ENCODE data around the gene SPATA13. TPM values are rescaled to one million over a fixed set of nuclear protein-coding genes. Genes with fewer than 3 reads are reported as not detected.

Gene SPATA13
- total RNA-seq, 1 experiment from 2014 or later = 4.8 TPM

DNA sequence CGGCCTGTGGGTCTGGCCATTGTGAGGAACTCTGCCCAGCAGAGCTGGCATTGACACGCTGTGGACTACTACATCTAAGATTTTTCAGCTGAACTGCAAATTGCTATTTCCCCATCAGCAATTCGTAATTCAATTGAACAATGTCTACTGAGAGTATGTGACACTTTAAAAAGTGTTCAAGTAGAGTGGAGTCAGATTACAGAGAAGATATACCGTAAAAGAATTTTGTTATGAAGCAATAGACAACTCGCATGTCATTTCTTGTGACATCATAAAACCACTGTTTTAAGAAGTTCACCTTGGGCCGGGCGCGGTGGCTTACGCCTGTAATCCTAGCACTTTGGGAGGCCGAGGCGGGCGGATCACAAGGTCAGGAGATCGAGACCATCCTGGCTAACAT lies 116.3 kb downstream of the SPATA13 start:
- DNase-seq (ENCODE audit: low spot score) = no peak

DNA sequence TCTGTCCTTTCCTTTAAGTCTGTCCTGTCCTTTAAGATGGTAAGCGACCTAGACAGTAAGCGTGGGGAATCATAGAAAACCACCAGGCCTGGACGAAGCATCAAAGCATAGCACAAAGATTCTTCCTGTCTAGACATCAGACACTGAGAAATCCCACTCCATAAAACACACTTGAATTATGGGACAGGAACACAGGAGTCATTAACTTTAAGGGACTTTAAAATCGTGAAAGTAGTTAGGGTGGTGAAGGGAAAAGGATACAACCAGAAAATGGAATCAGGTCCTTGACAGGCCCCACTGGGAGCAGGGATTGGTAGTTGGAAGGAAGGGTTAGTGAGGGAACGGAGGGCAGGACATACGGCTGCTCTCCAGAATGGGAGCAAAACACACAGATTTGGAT lies 117.2 kb downstream of the SPATA13 start:
- DNase-seq (ENCODE audit: low spot score) = no peak

DNA sequence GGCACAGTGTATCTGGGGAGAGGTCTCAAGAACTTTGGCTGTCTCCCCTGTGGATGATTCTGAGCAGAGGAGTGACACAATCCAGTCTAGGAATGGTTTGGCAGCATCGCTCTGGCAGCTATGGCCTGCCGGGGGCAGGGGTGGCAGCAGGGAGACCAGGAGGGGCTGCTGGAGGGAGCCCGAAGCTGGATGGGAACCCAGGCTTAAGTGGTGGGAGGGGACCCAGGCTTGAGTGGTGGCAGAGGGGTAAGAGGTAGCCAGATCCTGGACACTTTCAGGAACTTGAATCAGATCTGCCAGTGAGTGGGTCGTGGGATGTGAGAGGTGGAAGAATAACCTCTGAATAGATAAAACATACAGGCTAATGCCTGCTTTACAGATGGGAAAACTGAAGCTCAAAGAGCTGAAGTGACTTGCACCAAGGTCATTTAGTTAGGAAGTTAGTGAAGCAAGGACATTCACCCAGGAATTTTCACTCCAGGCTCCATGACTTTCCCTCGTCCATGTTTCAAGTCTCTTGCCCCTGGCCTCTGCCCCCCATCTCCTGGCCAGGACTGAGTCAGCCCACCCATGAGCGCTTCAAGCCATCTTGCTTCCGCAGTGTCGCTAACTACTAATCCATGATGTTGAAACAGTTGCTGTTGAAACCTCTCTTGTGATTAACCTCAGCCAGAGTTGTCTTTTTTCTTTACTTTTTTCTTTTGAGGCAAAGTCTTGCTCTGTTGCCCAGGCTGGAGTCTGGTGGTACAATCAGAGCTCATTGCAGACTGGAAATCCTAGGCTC lies 119.0 kb downstream of the SPATA13 start:
- DNase-seq (ENCODE audit: low spot score) = no peak

DNA sequence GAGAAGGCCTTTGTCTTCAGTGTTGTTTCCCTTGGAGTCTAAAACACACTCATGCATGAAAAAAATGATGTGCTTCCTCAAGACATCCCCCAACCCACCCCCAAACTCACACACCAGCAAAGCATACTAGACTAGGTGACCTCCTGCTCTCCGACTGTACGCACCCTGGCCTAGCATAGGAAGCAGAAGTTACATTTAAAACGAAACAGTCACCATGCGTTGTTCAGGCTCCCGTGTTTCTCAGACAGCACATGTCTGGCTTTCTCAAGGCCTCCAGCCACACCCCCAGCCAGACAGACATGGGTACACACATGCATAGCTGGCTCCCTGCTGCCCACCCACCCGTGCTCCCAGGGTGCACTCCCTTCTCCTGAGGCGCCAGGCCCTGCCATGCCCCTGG lies 120.2 kb downstream of the SPATA13 start:
- DNase-seq (ENCODE audit: low spot score) = no peak

DNA sequence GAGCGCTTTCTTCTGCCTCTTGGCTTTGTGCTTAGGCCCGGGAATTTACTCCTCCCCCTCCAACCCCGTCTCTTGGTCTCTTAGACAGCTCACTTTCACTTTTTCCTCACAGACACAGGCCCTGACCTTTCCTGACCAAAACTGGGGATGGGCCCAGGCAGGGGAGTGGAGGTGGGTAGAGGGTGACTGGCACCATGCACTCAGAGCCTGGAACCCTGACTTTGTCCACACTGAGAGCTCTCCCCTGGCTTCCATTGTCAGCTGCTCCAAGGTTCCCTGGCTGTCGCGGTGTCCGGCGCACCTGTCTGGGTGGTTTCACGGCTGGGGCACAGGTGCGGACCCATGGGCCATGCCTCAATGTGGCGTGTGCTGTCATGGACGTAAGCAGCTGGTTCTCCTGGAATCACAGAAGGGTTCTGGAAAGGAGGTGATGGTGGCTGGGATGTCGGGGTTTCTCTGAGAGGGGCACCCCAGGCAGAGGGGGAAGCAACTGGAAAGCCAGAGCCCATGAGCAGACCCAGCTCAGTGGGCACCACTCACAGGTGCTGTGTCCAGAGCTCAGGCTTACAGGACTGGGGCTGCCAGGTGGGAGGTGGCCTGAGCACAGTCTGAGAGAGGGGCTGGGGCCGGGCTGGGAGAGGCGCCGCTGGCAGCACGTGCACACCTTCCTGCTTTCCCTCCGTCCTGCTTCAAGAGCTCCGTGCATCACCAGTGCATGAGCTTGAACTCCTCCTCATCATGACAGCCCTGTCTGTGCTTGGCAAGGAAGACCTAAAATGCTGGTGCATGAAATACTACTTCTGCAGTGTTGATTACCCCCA lies 120.9 kb downstream of the SPATA13 start:
- DNase-seq (ENCODE audit: low spot score) = no peak

DNA sequence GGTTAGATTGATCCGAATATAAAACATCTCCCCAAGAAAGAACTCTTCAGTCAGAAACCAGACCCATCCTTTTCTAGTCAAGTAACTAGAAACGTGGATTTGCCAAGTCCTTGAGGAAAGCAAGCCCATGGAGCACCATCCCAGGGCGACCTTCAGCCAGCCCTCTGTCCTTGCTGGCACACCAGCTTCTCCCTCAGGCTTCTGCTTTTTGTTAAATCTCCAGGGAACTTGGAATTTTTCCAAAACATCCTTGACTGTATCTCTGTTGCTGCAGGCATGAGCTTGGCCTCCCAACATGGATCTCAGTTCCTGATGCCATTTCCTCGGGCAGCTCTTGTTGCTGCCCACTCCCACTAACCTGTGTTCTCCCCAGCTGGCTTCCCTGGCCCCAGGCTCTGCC lies 121.7 kb downstream of the SPATA13 start:
- DNase-seq (ENCODE audit: low spot score) = no peak

DNA sequence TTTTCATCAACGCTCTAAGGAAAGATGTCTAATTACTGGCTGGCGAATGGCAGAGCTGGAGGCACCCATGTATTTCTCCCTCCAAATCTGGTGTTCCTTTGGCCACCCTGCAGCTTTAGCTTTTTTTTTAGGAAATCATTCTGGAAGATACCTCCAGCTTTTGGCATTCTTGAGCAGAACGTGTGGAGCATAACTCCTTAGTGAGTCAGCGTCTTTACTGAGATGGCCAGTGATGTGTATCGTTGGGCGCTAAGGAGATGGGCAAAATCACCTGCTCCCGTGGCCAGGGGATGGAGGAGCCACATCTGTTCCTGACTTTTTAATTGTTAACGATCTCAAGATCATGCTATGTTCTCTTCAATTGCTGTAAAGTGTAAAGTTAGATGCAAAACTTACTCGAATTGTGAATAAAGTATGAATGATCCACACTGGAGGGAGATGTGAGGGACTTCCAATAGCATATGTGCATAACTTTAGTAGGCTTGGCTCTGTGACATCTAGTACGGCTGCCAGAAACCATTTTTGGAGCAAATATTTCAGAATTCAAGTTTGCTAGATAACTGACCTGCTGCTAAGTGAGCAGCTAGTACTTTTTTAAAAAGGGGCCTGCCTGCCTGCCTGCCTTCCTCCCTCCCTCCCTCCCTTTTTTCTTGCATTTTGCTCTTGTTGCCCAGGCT lies 124.5 kb downstream of the SPATA13 start:
- no peak for DNase-seq (ENCODE audit: low spot score)

DNA sequence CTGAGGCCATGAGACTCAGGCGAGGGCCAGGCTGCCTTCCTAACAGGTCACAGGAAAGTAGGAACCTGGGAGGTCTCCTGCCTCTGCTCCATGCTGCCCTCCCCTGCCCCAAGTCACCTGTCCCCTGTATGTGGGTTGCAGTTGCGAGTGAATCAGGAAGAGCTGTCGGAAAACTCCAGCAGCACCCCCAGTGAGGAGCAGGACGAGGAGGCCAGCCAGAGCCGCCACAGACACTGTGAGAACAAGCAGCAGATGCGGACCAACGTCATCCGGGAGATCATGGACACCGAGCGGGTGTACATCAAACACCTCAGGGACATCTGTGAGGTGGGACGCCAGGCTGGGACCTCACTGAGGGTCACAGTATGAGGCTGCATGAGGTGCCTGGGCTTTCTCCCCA lies 126.1 kb downstream of the SPATA13 start:
- DNase-seq (ENCODE audit: low spot score) = no peak

DNA sequence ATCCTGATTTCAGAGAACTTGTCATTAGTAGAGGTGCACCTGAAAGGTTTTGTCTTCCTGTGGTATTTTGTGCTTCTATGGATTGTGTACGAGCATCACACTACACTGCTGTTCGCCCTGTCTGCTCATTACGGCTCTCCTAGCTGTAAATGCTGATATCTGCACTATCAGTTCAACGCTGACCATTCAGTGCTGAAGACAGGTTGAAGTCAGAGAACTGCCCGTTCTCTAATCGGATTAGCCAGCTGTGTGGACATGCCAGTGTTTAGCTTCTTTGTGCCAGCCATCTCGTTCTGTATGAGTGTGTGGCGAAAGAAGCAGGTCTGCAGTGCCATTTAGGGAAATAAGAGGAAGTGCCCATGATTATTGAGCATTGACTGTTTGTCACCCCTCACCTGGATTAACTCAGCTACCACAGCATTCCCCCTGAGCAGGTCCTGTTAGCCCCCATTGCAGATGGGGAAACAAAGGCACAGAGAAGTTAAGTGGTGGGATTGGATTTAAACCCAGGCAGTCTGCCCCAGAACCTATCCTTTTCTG lies 127.3 kb downstream of the SPATA13 start:
- DNase-seq (ENCODE audit: low spot score) = no peak

DNA sequence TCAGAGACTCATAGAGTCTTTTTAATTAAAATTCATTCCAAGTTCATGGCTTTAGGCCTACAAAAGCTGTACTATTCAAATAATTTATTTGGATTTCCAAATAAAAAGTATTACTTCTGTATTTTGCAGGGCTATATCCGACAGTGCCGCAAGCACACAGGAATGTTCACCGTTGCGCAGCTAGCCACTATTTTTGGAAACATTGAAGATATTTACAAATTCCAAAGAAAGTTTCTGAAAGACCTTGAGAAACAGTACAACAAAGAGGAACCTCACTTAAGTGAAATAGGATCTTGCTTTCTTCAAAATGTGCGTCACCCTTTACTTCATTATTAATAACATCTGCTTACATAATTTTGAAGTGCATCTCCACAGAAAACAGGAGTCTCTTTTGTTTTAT lies 128.3 kb downstream of the SPATA13 start:
- no peak for DNase-seq (ENCODE audit: low spot score)

DNA sequence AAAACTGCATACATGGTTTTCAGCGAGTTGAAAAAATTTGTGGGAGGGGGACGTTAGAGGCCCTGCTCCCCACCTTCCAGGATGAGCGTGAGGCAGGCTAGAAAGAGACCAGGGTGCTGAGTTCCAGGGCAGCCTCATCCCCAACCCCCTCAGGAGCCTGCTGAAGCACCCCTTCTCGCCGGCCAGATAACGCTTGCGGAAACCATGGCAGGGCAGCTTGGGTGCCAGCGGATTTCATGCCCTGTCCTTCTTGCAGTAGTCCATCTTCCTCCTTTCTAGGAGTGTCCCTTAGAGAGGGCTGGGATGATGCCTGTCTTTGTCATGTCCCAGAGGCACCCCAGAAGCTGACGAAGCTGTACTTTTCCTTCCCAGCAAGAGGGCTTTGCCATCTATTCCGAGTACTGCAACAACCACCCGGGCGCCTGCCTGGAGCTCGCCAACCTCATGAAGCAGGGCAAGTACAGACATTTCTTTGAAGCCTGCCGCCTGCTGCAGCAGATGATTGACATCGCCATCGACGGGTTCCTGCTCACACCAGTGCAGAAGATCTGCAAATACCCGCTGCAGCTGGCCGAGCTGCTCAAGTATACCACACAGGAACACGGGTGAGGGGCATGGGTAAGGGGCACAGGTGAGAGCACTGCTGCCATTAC lies 129.9 kb downstream of the SPATA13 start:
- DNase-seq (ENCODE audit: low spot score) = no peak

DNA sequence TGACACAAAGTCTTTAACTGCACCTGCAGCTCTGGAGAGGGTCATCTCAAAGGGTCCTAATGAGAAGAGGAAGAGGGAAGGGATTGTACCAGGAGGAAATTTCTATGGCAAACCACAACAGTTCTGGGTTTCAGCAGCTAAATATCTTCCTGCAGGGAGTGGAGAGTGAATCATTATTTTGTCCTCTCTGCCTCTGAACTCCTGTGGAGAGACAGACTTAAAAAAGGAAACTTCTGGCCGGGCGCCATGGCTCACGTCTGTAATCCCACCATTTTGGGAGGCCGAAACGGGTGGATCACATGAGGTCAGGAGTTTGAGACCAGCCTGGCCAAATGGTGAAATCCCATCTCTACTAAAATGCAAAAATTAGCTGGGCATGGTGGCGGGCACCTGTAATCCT lies 132.0 kb downstream of the SPATA13 start:
- no peak for DNase-seq (ENCODE audit: low spot score)

DNA sequence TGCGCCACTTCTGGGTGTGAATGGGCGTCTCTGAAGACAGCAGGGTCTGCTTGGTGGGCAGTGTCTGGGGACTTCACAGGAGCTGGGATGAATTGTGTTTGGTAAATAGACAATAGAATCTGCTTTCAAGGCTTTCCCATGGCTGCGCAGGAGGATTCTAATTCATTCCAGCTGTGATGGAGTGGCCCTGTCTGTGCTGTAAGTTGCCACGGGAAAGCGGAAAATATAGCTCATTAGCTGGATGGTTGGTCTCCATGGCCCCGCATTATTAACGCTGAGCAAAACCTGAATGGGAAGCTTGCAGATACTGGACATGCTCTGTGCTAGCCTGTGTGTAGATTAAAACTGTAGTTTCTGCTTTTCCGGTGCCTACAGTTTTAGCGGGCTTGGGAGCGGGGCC lies 133.2 kb downstream of the SPATA13 start:
- no peak for DNase-seq (ENCODE audit: low spot score)

DNA sequence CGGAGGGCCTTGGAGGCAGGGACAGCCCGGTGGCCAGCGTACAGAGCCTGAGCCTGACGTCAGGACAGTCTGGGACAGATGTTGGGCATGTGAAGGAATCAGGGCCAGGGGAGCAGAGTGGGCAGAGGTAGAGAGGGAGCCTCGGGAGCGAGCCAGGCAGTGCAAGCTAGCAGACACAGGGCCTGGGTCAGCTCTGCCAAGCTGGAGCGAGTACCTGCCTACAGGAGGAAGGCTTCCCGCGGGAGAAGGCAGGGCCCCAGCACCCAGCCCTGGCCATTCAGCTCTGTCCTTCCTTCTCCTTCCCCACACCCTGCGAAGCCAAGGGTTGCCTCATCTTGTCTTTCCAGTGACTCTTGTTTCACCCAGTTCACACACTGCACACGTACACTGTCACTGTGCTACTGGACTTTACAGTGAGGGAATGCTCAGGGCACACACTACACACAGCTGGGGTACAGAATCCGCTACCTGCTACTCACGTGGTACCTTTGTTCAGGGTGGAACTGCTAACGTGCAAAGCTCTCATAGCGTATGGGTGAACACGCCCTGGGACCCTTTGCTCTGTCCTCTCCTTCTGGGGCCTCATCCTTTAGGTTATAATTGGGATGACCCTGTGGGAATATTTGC lies 139.1 kb downstream of the SPATA13 start:
- DNase-seq (ENCODE audit: low spot score) = no peak

DNA sequence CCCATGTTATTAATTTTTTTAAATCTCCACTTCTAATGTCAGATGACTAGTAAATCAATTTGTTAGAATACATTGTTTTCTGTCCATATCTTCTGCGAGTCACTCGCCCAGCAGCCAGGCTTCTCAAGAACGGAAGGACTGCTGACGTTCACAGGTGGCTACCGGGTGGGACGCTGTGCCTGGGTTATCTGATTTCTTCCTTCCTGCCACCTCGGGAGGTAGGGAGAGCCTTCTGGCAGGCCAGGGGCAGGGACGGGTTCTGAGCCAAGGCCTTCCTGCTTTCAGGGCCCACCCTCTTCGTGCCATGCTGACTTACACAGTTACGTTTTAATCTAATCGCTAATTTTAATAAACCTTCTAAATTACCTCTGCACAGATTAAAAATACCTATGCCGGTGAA lies 140.9 kb downstream of the SPATA13 start:
- DNase-seq (ENCODE audit: low spot score) = no peak

DNA sequence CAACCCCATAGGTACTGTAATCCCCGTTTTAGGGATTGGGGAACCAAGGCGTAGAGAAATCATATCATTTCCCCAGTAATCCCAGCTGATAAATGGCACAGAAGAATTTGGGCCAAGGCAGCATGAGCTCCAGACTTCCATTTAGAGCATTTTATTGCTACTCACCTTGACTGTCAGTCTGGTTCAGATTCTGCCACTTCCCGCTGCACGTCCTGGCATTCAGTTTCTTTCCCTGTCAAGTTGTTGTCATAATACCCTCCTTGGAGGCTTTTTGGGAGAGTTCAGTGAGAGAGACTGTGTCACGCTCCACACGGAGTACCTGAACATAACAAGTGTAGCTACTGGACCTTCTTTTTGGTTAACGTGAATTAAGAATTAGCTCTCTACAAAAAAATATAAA lies 141.4 kb downstream of the SPATA13 start:
- DNase-seq (ENCODE audit: low spot score) = no peak

DNA sequence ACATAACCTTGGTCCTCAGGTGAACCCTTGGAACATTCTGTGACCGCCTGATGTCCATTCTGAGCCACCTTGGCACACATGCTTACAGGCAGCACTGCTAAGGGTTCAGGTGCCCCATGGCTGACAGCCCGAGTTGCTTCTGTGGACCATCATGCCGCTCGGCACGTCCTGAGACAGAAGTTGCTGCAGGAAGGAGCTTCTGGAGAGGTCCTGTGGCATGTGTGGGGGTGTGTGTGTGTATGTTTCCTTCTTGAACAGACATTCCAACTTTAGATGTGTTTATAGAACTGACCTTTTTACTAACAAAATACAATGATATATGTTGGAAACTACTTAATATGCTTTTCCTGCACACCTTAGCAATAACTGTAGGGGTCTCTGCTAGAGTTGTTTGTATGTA lies 144.1 kb downstream of the SPATA13 start:
- no peak for DNase-seq (ENCODE audit: low spot score)

DNA sequence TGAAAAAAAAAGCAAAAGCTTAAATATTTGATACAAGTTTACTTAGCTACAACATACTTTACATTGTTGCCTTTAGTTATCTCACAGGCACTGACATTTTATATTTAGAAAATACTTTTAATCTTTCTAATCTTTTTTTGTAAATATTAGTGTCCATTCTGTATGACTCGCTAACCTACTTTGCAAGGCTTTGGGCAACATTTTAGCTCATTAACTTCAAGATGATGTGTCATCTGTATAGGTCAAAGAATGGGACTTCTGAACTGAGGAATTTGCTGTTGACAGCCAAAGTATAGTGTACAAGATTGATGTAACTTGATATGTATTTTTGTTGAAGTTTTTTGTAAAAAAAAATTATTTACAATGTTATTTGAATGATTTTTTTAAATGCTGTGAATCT lies 146.1 kb downstream of the SPATA13 start:
- no peak for DNase-seq (ENCODE audit: low spot score)

DNA sequence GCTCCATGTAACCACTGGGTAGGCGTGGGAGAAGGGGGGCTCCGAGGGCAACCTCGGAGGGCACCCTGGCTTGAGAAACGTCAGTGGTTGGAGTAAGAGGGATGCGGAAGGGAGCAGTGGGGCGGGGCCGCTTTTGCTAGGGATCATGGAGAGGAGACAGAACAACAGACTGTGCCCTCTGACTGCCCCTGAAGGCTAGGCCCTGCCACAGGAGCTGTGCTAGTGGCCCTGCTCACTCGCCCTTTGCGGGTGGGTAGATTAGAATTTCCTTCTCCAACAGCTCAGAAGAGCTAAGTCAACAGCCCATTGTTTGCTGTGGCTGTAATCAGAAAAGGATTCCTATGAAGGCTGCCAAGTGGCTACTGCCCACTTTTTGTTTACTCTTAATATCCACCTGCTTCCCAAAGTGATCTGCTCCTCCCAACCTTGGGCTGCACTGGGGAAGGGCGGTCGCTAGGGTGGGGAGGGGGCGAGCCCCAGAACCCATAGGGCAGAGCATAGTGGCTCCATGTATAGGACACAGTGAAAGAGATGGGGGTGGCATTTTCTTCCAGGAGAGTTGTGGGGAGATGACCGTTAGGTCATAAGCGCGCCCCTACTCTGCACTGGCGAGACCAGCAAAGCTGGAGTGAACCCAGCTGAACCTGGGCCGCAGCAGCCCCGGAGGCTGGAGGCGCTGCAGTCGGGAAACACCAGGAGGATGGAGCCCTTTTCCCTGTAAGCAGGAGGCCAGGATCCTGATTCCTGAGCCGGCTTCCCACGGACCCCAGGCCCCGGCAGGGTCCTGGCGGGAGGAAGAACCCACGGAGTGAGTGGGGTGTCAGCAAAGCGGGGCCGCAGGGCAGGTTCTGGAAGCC lies 146.9 kb downstream of the SPATA13 start:
- DNase-seq (ENCODE audit: low spot score) = no peak

DNA sequence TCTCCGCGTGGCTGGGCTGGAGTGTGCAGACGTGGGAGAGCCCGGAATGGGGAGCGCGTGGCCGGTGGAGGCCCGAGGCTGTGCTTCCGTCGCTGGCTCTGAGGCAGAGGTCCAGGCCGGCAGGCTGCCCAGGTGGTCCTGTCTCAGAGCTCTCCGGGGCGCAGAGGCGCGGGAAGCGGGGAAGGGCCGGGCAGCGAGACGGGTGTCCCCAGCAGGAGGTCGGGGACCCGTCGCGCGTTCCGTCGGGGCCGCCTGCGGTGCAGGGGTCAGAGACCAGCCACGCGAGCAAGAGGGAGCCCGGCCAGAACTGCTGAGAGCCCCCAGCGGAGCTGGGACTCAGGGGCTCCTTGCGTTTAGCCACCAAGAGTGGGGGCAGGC lies 147.5 kb downstream of the SPATA13 start:
- DNase-seq (ENCODE audit: low spot score) = no peak
